ENCODE results near the gene DPYSL5. TPM values are rescaled to one million over a fixed set of nuclear protein-coding genes. Genes with fewer than 3 reads are reported as not detected.

Gene DPYSL5
- polyA plus RNA-seq, 2 of the 4 experiments (the other 2 are of a cell fraction): 2.5 to 8.2 TPM

DNA sequence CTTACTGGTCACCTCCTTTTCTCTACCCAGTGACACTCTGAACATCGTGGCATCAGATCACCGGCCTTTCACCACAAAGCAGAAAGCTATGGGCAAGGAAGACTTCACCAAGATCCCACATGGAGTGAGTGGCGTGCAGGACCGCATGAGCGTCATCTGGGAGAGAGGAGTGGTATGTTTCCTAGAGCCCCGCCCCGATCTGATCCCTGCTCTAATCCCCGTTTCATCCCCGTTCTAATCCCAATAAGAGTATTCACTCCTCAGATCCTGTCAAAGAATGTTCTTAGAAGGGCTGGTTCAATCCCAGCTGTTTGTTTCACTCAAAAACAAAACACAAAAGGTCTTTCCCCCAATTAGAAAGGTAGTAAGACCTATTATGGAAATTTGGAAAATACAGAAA lies 92.1 kb downstream of the DPYSL5 start:
- H3K4me1 ChIP-seq: no peaks in the 10 kb centered on the region
- no peak overlapping the region for H3K27ac ChIP-seq
- TF ChIP-seq ZSCAN20 (CRISPR knock-in tag; IDR thresholded peaks at IDR 0.05) (no peak), RNF2 (IDR thresholded peaks at IDR 0.05; ENCODE audit: borderline replicate concordance, low read depth) (no peak), CBX8 (IDR thresholded peaks at IDR 0.05) (no peak), MYC (IDR thresholded peaks at IDR 0.05; ENCODE audit: borderline replicate concordance, low read length) (no peak), SREBF2 (IDR thresholded peaks at IDR 0.05) (no peak), NPAS2 (CRISPR knock-in tag; IDR thresholded peaks at IDR 0.05; ENCODE audit: borderline replicate concordance) (no peak), NR3C1 (IDR thresholded peaks at IDR 0.05) (no peak), POLR2AphosphoS2 (conservative IDR thresholded peaks at IDR 0.05; ENCODE audit: low read length) (no peak), E2F6 (IDR thresholded peaks at IDR 0.05; ENCODE audit: borderline replicate concordance, low read depth) (no peak)
- TF ChIP-seq, protein P1, sequence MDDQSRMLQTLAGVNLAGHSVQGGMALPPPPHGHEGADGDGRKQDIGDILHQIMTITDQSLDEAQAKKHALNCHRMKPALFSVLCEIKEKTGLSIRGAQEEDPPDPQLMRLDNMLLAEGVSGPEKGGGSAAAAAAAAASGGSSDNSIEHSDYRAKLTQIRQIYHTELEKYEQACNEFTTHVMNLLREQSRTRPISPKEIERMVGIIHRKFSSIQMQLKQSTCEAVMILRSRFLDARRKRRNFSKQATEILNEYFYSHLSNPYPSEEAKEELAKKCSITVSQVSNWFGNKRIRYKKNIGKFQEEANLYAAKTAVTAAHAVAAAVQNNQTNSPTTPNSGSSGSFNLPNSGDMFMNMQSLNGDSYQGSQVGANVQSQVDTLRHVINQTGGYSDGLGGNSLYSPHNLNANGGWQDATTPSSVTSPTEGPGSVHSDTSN (IDR thresholded peaks at IDR 0.05): no peak
- TF ChIP-seq, protein P2, sequence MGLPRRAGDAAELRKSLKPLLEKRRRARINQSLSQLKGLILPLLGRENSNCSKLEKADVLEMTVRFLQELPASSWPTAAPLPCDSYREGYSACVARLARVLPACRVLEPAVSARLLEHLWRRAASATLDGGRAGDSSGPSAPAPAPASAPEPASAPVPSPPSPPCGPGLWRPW (IDR thresholded peaks at IDR 0.05): no peak
- TF ChIP-seq, protein P3, sequence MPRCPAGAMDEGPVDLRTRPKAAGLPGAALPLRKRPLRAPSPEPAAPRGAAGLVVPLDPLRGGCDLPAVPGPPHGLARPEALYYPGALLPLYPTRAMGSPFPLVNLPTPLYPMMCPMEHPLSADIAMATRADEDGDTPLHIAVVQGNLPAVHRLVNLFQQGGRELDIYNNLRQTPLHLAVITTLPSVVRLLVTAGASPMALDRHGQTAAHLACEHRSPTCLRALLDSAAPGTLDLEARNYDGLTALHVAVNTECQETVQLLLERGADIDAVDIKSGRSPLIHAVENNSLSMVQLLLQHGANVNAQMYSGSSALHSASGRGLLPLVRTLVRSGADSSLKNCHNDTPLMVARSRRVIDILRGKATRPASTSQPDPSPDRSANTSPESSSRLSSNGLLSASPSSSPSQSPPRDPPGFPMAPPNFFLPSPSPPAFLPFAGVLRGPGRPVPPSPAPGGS (IDR thresholded peaks at IDR 0.05): no peak
- TF ChIP-seq, protein P4, sequence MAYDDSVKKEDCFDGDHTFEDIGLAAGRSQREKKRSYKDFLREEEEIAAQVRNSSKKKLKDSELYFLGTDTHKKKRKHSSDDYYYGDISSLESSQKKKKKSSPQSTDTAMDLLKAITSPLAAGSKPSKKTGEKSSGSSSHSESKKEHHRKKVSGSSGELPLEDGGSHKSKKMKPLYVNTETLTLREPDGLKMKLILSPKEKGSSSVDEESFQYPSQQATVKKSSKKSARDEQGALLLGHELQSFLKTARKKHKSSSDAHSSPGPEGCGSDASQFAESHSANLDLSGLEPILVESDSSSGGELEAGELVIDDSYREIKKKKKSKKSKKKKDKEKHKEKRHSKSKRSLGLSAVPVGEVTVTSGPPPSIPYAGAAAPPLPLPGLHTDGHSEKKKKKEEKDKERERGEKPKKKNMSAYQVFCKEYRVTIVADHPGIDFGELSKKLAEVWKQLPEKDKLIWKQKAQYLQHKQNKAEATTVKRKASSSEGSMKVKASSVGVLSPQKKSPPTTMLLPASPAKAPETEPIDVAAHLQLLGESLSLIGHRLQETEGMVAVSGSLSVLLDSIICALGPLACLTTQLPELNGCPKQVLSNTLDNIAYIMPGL (CRISPR knock-in tag; IDR thresholded peaks at IDR 0.05; ENCODE audit: borderline replicate concordance): no peak
- TF ChIP-seq, protein P5, sequence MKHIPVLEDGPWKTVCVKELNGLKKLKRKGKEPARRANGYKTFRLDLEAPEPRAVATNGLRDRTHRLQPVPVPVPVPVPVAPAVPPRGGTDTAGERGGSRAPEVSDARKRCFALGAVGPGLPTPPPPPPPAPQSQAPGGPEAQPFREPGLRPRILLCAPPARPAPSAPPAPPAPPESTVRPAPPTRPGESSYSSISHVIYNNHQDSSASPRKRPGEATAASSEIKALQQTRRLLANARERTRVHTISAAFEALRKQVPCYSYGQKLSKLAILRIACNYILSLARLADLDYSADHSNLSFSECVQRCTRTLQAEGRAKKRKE (CRISPR knock-in tag; IDR thresholded peaks at IDR 0.05; ENCODE audit: low read depth): no peak
- ATAC-seq: no peak
- H3K4me3 ChIP-seq: no peak overlapping the region
- 81% methylated on average over 9 of the region's 9 CpGs for WGBS (ENCODE audit: missing lambda C conversion rate)
- POLR2A ChIA-PET: no interaction called here
- CTCF ChIA-PET: interaction anchor here (1.3 to 34.5 kb wide), 4 partner anchors 18 to 116 kb away, joined by 3 to 669 read pairs (median 78); partner anchors contain the start of gene DPYSL5
- FAIRE-seq: no peak
- DNase-seq (ENCODE audit: low read depth in 1 of 2, low spot score in 1 of 2): no peak
- H3K9me3 ChIP-seq: no peaks in the 10 kb centered on the region
- H3K4me2 ChIP-seq: no peak overlapping the region

- no peak for FAIRE-seq
- CTCF ChIA-PET: interaction anchor here (0.6 to 34.5 kb wide), 14 partner anchors 8 to 1526 kb away, joined by 3 to 669 read pairs (median 4); partner anchors contain the start of gene DPYSL5
- ATAC-seq: no peak
- POLR2A ChIA-PET: no interaction called here
- H3K4me1 ChIP-seq: no peaks in the 10 kb centered on the region
- 44% methylated on average over 3 of the region's 3 CpGs for WGBS (ENCODE audit: missing lambda C conversion rate)
- no peak overlapping the region for H3K4me3 ChIP-seq
- H3K27ac ChIP-seq: no peak overlapping the region
- H3K9me3 ChIP-seq: no peaks in the 10 kb centered on the region
- H3K4me2 ChIP-seq: no peak overlapping the region
- TF ChIP-seq TFCP2L1 (CRISPR knock-in tag; IDR thresholded peaks at IDR 0.05): no peak
- TF ChIP-seq, protein P5 (CRISPR knock-in tag; IDR thresholded peaks at IDR 0.05; ENCODE audit: low read depth): no peak
- no peak for TF ChIP-seq MYC (IDR thresholded peaks at IDR 0.05; ENCODE audit: borderline replicate concordance, low read length)
- no peak for TF ChIP-seq RAD21 (conservative IDR thresholded peaks at IDR 0.05 in 1 of 2, IDR thresholded peaks at IDR 0.05 in 1 of 2)
- no peak for TF ChIP-seq HOXB13 (CRISPR knock-in tag; IDR thresholded peaks at IDR 0.05; ENCODE audit: low read depth)
- no peak for TF ChIP-seq ESRRA (IDR thresholded peaks at IDR 0.05; ENCODE audit: borderline replicate concordance, low read length)
- no peak for TF ChIP-seq ZFP36 (IDR thresholded peaks at IDR 0.05; ENCODE audit: borderline replicate concordance, partially characterized antibody)
- TF ChIP-seq CHD2 (IDR thresholded peaks at IDR 0.05; ENCODE audit: low read length, partially characterized antibody): no peak
- TF ChIP-seq KDM1A (IDR thresholded peaks at IDR 0.05; ENCODE audit: low read depth): no peak
- no peak for TF ChIP-seq GATA3 (IDR thresholded peaks at IDR 0.05; ENCODE audit: borderline replicate concordance)
- no peak for TF ChIP-seq EP300 (IDR thresholded peaks at IDR 0.05)
- TF ChIP-seq CBX2 (IDR thresholded peaks at IDR 0.05; ENCODE audit: borderline replicate concordance, low read depth): no peak
- TF ChIP-seq RARB (CRISPR knock-in tag; IDR thresholded peaks at IDR 0.05): no peak
- TF ChIP-seq JUN (IDR thresholded peaks at IDR 0.05): no peak
- TF ChIP-seq, protein P4 (CRISPR knock-in tag; IDR thresholded peaks at IDR 0.05; ENCODE audit: borderline replicate concordance): no peak
- TF ChIP-seq HEYL (CRISPR knock-in tag; IDR thresholded peaks at IDR 0.05): no peak
- no peak for TF ChIP-seq SMC3 (IDR thresholded peaks at IDR 0.05)
- no peak for TF ChIP-seq POLR2A (IDR thresholded peaks at IDR 0.05; ENCODE audit: low read length)
- DNase-seq (ENCODE audit: low read depth in 1 of 2, low spot score in 1 of 2): no peak
Observed at GRCh38 chr2:26941486-26941885, 93.6 kb downstream of the DPYSL5 start.

All from A549 (cell line).